Neural cell (in vitro differentiated cells): Measurements from ENCODE around the gene PIAS2.

Experiments
- EZH2 ChIP-seq: fragments of 200-600, 300-800 bp; shearing (Covaris generic), sonication (generic); IDR thresholded peaks from 2 replicates; pipeline ENCODE4 v1.6.1; 2014; ENCODE audit warnings: antibody characterized with exemption, low read length, borderline replicate concordance, mild to moderate bottlenecking; ENCODE audit not compliant: insufficient read depth, poor library complexity, severe bottlenecking
- MXI1 ChIP-seq: fragments of 450-650 bp; conservative IDR thresholded peaks from 2 replicates; pipeline ENCODE4 v1.6.1; 2014; ENCODE audit warnings: antibody characterized with exemption, mild to moderate bottlenecking; ENCODE audit not compliant: poor library complexity, severe bottlenecking
- SMC3 ChIP-seq: fragments of 450-650 bp; conservative IDR thresholded peaks from 2 replicates; pipeline ENCODE4 v1.6.1; 2014; ENCODE audit warnings: antibody characterized with exemption, mild to moderate bottlenecking, moderate library complexity; ENCODE audit not compliant: poor library complexity
- TF ChIP-seq, protein P1 (sequence below): fragments of 450-650 bp; IDR thresholded peaks from 2 replicates; pipeline ENCODE4 v1.5.1; 2014; ENCODE audit warnings: antibody characterized with exemption, mild to moderate bottlenecking, moderate library complexity; ENCODE audit not compliant: poor library complexity, severe bottlenecking

DNA sequence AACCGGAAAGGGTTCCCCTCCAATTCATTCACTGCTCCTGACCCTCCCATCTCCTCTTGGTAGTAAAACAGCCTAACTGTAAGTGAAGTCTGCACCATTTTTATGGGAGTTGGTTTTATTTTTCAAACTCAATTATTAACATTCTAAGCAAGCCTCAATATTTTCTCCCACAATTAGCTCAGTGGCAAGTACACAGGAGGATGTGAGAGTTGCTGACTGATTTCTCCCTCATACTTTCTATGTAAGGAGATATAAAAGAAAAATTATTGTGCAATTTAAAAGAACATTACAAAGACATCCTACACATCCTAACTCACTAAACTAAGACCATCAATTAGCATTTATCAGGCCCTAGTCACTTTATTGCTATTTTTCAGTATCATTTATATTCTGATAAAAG is 73.9 kb downstream of the PIAS2 start:
- TF ChIP-seq SMC3 (no peak), MXI1 (no peak), EZH2 (no peak)
- TF ChIP-seq, protein P1, sequence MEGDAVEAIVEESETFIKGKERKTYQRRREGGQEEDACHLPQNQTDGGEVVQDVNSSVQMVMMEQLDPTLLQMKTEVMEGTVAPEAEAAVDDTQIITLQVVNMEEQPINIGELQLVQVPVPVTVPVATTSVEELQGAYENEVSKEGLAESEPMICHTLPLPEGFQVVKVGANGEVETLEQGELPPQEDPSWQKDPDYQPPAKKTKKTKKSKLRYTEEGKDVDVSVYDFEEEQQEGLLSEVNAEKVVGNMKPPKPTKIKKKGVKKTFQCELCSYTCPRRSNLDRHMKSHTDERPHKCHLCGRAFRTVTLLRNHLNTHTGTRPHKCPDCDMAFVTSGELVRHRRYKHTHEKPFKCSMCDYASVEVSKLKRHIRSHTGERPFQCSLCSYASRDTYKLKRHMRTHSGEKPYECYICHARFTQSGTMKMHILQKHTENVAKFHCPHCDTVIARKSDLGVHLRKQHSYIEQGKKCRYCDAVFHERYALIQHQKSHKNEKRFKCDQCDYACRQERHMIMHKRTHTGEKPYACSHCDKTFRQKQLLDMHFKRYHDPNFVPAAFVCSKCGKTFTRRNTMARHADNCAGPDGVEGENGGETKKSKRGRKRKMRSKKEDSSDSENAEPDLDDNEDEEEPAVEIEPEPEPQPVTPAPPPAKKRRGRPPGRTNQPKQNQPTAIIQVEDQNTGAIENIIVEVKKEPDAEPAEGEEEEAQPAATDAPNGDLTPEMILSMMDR, result no peak
